ENCODE results near the gene LRRC3C. TPM values are rescaled to one million over a fixed set of nuclear protein-coding genes. Genes with fewer than 3 reads are reported as not detected.

LRRC3C gene
- total and polyA plus RNA-seq, 4 donors: not detected

GRCh38 chr17:39926588-39927100 lies 888 bp upstream of the LRRC3C start:
- peak; percentile 47 to 60 (median 58) for DNase-seq
- TF ChIP-seq CTCF (IDR thresholded peaks at IDR 0.05; ENCODE audit: control extremely low read depth, extremely low read depth): no peak
- WGBS, 2 donors: 2% methylated on average over 12 to 15 of the region's 15 CpGs

DNA sequence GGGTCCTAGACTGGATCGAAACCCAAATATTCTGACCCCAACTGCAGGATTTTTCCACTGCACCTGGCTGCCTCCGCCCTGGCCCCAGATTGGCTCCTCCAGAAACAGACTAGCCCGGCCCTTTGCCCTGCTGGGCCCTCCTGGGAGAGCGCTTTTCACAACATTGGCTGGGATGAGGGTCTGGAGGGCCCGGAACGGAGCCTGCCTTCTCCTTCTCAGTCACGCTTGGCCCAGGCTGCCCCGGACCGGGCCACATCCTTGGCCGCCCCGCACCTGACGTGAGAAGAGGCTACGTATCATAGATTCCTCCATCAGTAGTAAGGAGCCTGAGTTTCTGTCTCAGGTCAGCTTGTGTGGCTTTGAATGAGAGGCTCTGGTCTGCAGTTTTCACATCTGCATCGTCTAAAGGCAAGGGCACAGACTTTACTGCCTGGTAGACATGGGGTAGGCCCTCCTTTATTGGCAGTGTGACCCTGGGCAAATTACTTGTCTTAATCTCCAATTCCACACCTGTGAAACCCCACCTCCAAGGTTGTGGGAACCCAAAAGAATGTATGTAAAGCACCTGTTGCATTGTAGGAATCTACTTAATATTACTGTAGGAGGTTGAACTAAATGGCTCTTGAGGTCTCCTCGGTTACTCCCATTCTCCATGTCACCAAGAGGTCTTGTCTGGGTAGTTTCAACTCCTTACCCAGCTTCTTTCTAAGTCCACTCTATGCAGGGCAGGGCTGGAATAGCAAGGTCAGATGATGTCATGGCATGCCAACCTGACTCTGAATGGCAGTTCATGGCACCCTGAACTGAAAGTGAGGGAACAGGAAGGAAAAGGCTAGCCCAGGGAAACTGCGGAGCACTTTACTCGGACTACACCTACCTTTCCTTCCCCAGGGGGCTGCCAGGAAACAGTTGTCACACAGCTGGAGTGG lies 661 bp downstream of the LRRC3C start:
- Histone ChIP-seq H3K27ac (ENCODE audit: low read depth in 1 of 2, low read length in 1 of 2) (peak overlapping the region; percentile 88 to 94), H3K4me3 (peak overlapping the region; percentile 30), H3K27me3 (ENCODE audit: control insufficient read depth in 3 of 3, insufficient read depth in 3 of 3, low read length in 2 of 3) (no peaks in the 10 kb centered on the region), H3K9me3 (ENCODE audit: control insufficient read depth in 4 of 4, insufficient read depth in 3 of 4, low read length in 3 of 4) (no peaks in the 10 kb centered on the region), H3K9ac (ENCODE audit: insufficient read depth in 1 of 2, low read length in 2 of 2) (peak overlapping the region; percentile 32 to 94), H3K36me3 (ENCODE audit: control insufficient read depth in 4 of 4, insufficient read depth in 4 of 4, low read length in 4 of 4) (peaks cover 0 to 15% (median 4%) of the 10 kb centered on the region in 4 donors), H3K4me1 (ENCODE audit: control insufficient read depth in 5 of 5, insufficient read depth in 5 of 5, low read length in 5 of 5) (peaks cover 0 to 39% (median 12%) of the 10 kb centered on the region in 5 donors)
- no peak for TF ChIP-seq CTCF (IDR thresholded peaks at IDR 0.05; ENCODE audit: control extremely low read depth, extremely low read depth)
- peak; percentile 7 for ATAC-seq (ENCODE audit: insufficient read depth, low FRiP score)
- 25 to 35% methylated on average over 17 of the region's 17 CpGs for WGBS, 2 donors
- peak in 2 of 3 donors; percentile 38 to 45 for DNase-seq

More at GRCh38 chr17:39926588-39927100, 888 bp upstream of the LRRC3C start:
- Histone ChIP-seq H3K9ac (ENCODE audit: insufficient read depth in 1 of 2, low read length in 2 of 2) (peak overlapping the region; percentile 42 to 77), H3K36me3 (ENCODE audit: control insufficient read depth in 4 of 4, insufficient read depth in 4 of 4, low read length in 4 of 4) (peaks cover 12 to 25% (median 17%) of the 10 kb centered on the region in 4 donors), H3K27me3 (ENCODE audit: control insufficient read depth in 3 of 3, insufficient read depth in 3 of 3, low read length in 2 of 3) (no peaks in the 10 kb centered on the region), H3K27ac (ENCODE audit: low read depth in 1 of 2, low read length in 1 of 2) (peak overlapping the region; percentile 88 to 94), H3K9me3 (ENCODE audit: control insufficient read depth in 4 of 4, insufficient read depth in 3 of 4, low read length in 3 of 4) (no peaks in the 10 kb centered on the region), H3K4me3 (peak overlapping the region; percentile 78), H3K4me1 (ENCODE audit: control insufficient read depth in 5 of 5, insufficient read depth in 5 of 5, low read length in 5 of 5) (peaks cover 0 to 39% (median 12%) of the 10 kb centered on the region in 5 donors)
- ATAC-seq (ENCODE audit: insufficient read depth, low FRiP score): peak; percentile 19

DNA sequence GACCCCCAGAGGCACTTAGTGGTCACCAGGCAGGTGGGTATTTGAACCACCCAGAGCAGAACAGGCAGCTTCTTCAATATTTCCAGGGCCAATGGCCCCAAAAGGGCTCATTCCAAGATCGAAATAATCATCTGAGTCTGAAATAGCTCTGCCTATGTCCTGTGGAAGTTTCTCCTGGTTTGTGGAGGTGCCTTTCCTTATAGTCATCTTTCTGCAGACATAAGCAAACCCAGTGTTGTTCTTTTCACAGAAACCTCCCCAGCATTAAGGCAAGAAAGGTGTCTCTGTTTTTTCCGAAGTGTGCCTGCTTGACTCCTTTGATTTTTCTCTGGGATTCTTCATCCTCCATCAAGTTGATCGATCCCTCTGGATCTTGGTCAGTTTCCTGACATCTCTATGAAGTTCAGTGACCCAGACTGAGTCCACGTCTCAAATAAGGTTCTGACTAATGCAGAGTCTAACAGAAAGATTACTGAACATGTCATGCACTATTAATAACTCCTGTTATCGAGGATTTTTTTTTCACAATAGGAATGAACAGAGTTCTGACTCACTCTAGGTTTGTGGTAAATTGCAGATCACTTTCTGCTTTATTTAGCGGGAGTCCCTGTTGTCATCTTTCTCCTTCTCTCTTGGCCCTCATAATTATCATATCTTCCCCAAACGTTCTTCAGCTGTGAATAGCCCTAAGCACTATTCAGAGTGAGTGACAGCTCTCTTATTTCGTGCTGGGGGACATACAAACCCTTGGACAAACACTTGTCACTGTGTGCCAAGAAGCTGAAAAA lies 1.5 kb downstream of the LRRC3C start:
- no peaks in the 10 kb centered on the region for H3K27me3 ChIP-seq (ENCODE audit: control insufficient read depth in 3 of 3, insufficient read depth in 3 of 3, low read length in 2 of 3)
- ATAC-seq (ENCODE audit: insufficient read depth, low FRiP score) (peak; percentile 42), DNase-seq (no peak)
- H3K4me3 ChIP-seq: no peak overlapping the region
- peaks cover 0 to 39% (median 11%) of the 10 kb centered on the region in 5 donors for H3K4me1 ChIP-seq (ENCODE audit: control insufficient read depth in 5 of 5, insufficient read depth in 5 of 5, low read length in 5 of 5)
- no peaks in the 10 kb centered on the region for H3K9me3 ChIP-seq (ENCODE audit: control insufficient read depth in 4 of 4, insufficient read depth in 3 of 4, low read length in 3 of 4)
- WGBS, 2 donors: 41 to 57% methylated on average over 8 of the region's 8 CpGs
- H3K27ac ChIP-seq (ENCODE audit: low read depth in 1 of 2, low read length in 1 of 2): peak overlapping the region; percentile 88 to 94
- peak overlapping the region in 1 of 2 donors; percentile 94 for H3K9ac ChIP-seq (ENCODE audit: insufficient read depth in 1 of 2, low read length in 2 of 2)
- peaks cover 0 to 8% (median under 1%) of the 10 kb centered on the region in 4 donors for H3K36me3 ChIP-seq (ENCODE audit: control insufficient read depth in 4 of 4, insufficient read depth in 4 of 4, low read length in 4 of 4)
- no peak for TF ChIP-seq CTCF (IDR thresholded peaks at IDR 0.05; ENCODE audit: control extremely low read depth, extremely low read depth)

Data from lung (tissue), 12 donors.